Measurements from ENCODE around the gene DENND11. TPM values are rescaled to one million over a fixed set of nuclear protein-coding genes. Genes with fewer than 3 reads are reported as not detected.

DENND11 gene
- total and polyA plus RNA-seq, 9 of the 15 experiments (the other 6 are each of a cell fraction or from before 2014, with no cell fraction given), result 0.07 to 1.1 (median 0.36) TPM

DNA sequence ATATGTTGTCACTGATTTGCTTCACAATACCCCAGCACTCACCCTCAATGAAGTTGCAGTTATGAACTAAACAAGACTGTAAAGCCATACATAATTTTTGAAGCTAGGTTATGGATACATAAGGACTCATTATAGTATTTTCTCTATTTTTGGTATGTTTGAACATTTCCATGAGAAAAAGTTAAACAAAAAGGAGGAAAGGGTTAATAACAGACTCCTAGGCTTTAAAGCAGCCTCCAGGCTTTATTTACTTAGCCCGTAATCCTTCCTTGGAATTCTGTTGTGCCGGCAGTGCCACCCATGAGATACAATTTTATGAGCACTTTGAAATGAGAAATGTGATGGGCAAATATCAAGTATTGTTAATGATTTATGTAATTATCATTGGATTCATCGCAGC, 2.1 kb upstream of the DENND11 start:
- Histone ChIP-seq H3K4me2 (ENCODE audit: insufficient read depth, low read length) (no peak overlapping the region), H3K36me3 (ENCODE audit: control insufficient read depth, insufficient read depth, low read length) (no peaks in the 10 kb centered on the region), H3K9me3 (replicated peaks; ENCODE audit: control insufficient read depth, insufficient read depth, low read depth, low read length) (no peaks in the 10 kb centered on the region), H3K4me3 (no peak overlapping the region), H3K79me2 (ENCODE audit: control insufficient read depth, insufficient read depth, low read length) (no peaks in the 10 kb centered on the region), H3K9me1 (ENCODE audit: control insufficient read depth, insufficient read depth, low read length) (no peaks in the 10 kb centered on the region), H3K27ac (ENCODE audit: extremely low read depth, low read depth, low read length) (no peak overlapping the region), H3K9ac (ENCODE audit: insufficient read depth in 1 of 2, low read depth in 2 of 2, low read length in 2 of 2) (no peak overlapping the region), H3K27me3 (ENCODE audit: control insufficient read depth in 2 of 2, insufficient read depth in 2 of 2, low read length in 2 of 2) (peaks cover 45 to 62% of the 10 kb centered on the region in 2 experiments), H2AFZ (ENCODE audit: low read depth, low read length) (no peak overlapping the region), H4K20me1 (replicated peaks; ENCODE audit: control insufficient read depth, insufficient read depth, low read length) (no peaks in the 10 kb centered on the region; the same call in 1 of the 2 replicates), H3K4me1 (replicated peaks in 1 of 2; ENCODE audit: control insufficient read depth in 2 of 2, insufficient read depth in 2 of 2, low read length in 2 of 2) (peaks cover 0 to 10% of the 10 kb centered on the region in 2 experiments; a peak in 2 of 5 replicates)
- POLR2A ChIA-PET, result no interaction called here
- TF ChIP-seq BRD9 (IDR thresholded peaks at IDR 0.05; ENCODE audit: low read depth, partially characterized antibody), result no peak
- TF ChIP-seq ZNF224 (CRISPR knock-in tag; IDR thresholded peaks at IDR 0.05), result no peak
- TF ChIP-seq SRSF1 (IDR thresholded peaks at IDR 0.05; ENCODE audit: low read depth, low read length), result no peak
- FAIRE-seq (no peak), DNase-seq (ENCODE audit: extremely low read depth in 1 of 4, low spot score in 3 of 4) (no peak), ATAC-seq (no peak)
- no TSS peak for BruUV-seq (replicated peaks)
- intact Hi-C loops (cut with micrococcal nuclease) (no loop called here), in situ Hi-C loops (cut with MboI) (no loop called here)
- CTCF ChIA-PET (ENCODE audit: low intra/inter-chr PET ratio), result no interaction called here
- WGBS (ENCODE audit: insufficient coverage, low coverage, missing lambda C conversion rate), result 13% methylated on average over 3 of the region's 3 CpGs

DNA sequence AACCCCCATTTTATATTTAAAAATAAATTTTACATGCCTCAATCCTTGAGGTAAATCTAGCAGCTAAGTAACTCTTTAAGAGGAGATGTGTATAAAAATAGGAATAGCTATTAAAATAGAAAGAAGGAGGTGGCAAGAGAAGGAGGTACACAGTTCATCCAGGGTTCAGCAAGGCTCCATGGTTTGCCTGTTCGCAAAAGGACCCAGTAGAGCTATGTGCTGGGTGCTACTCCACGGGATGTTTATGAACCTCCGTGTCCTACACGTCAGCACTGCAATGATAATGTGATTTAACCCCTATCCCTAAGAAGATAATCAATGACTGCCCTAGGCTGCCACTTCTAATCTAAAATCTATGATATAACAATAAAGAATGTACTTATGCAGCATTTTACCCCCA, 926 bp upstream of the DENND11 start:
- BruUV-seq (replicated peaks), result no TSS peak
- in situ Hi-C loops (cut with MboI), result no loop called here

More for the DNA sequence above, 926 bp upstream of the DENND11 start:
- POLR2A ChIA-PET, result interaction anchor here (0.9 to 1.0 kb wide), 2 partner anchors 10 to 19 kb away, joined by 3 to 4 read pairs; no protein-coding TSS in a partner anchor
- ATAC-seq, result no peak
- no peak for FAIRE-seq
- no peaks in the 10 kb centered on the region; the same call in 1 of the 2 replicates for H4K20me1 ChIP-seq (replicated peaks; ENCODE audit: control insufficient read depth, insufficient read depth, low read length)
- no peaks in the 10 kb centered on the region for H3K79me2 ChIP-seq (ENCODE audit: control insufficient read depth, insufficient read depth, low read length)
- no peak for DNase-seq (ENCODE audit: extremely low read depth in 1 of 4, low spot score in 3 of 4)
- no peak overlapping the region for H3K9ac ChIP-seq (ENCODE audit: insufficient read depth in 1 of 2, low read depth in 2 of 2, low read length in 2 of 2)
- H3K27me3 ChIP-seq (ENCODE audit: control insufficient read depth in 2 of 2, insufficient read depth in 2 of 2, low read length in 2 of 2), result peaks cover 40 to 63% of the 10 kb centered on the region in 2 experiments
- CTCF ChIA-PET (ENCODE audit: low intra/inter-chr PET ratio), result no interaction called here
- no peak for TF ChIP-seq RBM25 (IDR thresholded peaks at IDR 0.05; ENCODE audit: low read depth, low read length, severe bottlenecking)
- H2AFZ ChIP-seq (ENCODE audit: low read depth, low read length), result no peak overlapping the region
- no peak overlapping the region for H3K4me3 ChIP-seq
- 6% methylated on average over 4 of the region's 4 CpGs for WGBS (ENCODE audit: insufficient coverage, low coverage, missing lambda C conversion rate)
- H3K27ac ChIP-seq (ENCODE audit: extremely low read depth, low read depth, low read length), result no peak overlapping the region
- intact Hi-C loops (cut with micrococcal nuclease), result no loop called here
- peaks cover 0 to 10% of the 10 kb centered on the region in 2 experiments; a peak in 2 of 5 replicates for H3K4me1 ChIP-seq (replicated peaks in 1 of 2; ENCODE audit: control insufficient read depth in 2 of 2, insufficient read depth in 2 of 2, low read length in 2 of 2)
- H3K9me3 ChIP-seq (replicated peaks; ENCODE audit: control insufficient read depth, insufficient read depth, low read depth, low read length), result no peaks in the 10 kb centered on the region
- H3K36me3 ChIP-seq (ENCODE audit: control insufficient read depth, insufficient read depth, low read length), result no peaks in the 10 kb centered on the region
- no peaks in the 10 kb centered on the region for H3K9me1 ChIP-seq (ENCODE audit: control insufficient read depth, insufficient read depth, low read length)
- no peak overlapping the region for H3K4me2 ChIP-seq (ENCODE audit: insufficient read depth, low read length)
